Measurements from ENCODE around the gene SGMS1. TPM values are rescaled to one million over a fixed set of nuclear protein-coding genes. Genes with fewer than 3 reads are reported as not detected.
"Not testable (repeated sequence)": the region's sequence is repeated elsewhere in the genome, so short reads cannot be mapped to it uniquely, and the experiment has no call there.

The SGMS1 gene
- total RNA-seq, result 10 to 100 TPM; 13.6 to 49.8 (median 20.0) TPM
- long read RNA-seq, partial matches to known transcripts, result 3 of 5 reads
- long read RNA-seq, other reads (novel, unspliced or antisense), result 1 of 5 reads

- peaks cover 0 to 16% (median 6%) of the 10 kb centered on the region in 4 donors for H3K4me1 ChIP-seq
- WGBS (ENCODE audit: insufficient coverage, low coverage, low lambda C conversion rate, missing lambda C conversion rate), result 1% methylated on average over 11 of the region's 74 CpGs
- H3K36me3 ChIP-seq, result no peaks in the 10 kb centered on the region
- intact Hi-C loops (cut with DNase I), result loop anchor here in 1 of 2 donors (10.0 kb wide), 1 partner anchor 49 kb away; no protein-coding TSS in a partner anchor
- H3K9me3 ChIP-seq, result no peaks in the 10 kb centered on the region
- ATAC-seq, result peak; percentile 57 to 70 (median 64)
- H3K4me3 ChIP-seq, result peak within 1 kb of the TSS; percentile 88 to 97 (median 91)
- H3K27me3 ChIP-seq, result no peaks in the 10 kb centered on the region
- peak within 1 kb of the TSS; percentile 93 to 97 (median 95) for H3K27ac ChIP-seq
- peak; percentile 76 for TF ChIP-seq POLR2A (IDR thresholded peaks at IDR 0.05)
- TF ChIP-seq CTCF (IDR thresholded peaks at IDR 0.05), result no peak
- DNase-seq, result peak; percentile 91 to 92 (median 91)
Observed at GRCh38 chr10:50623663-50624412, at the start of gene SGMS1. Gene SGMS1, minus strand, starts transcription at chr10:50623956. Its CDS starts 279,842 bp downstream, at chr10:50344114.

GRCh38 chr10:50672152-50672551, 48.4 kb upstream of the SGMS1 start:
- intact Hi-C loops (cut with DNase I); H3K36me3 ChIP-seq; H3K27ac ChIP-seq; H3K27me3 ChIP-seq; DNase-seq; H3K9me3 ChIP-seq; H3K4me3 ChIP-seq; H3K4me1 ChIP-seq: not testable (repeated sequence)
- peak in 1 of 4 donors; percentile 25 for ATAC-seq
- 88% methylated on average over 1 of the region's 1 CpG for WGBS (ENCODE audit: insufficient coverage, low coverage, low lambda C conversion rate, missing lambda C conversion rate)

- H3K9me3 ChIP-seq; H3K4me3 ChIP-seq; H3K36me3 ChIP-seq; H3K4me1 ChIP-seq; H3K27ac ChIP-seq; ATAC-seq; H3K27me3 ChIP-seq; DNase-seq; intact Hi-C loops (cut with DNase I): not testable (repeated sequence)
- WGBS (ENCODE audit: insufficient coverage, low coverage, low lambda C conversion rate, missing lambda C conversion rate), result 11% methylated on average over 1 of the region's 2 CpGs
Observed at GRCh38 chr10:50671645-50672044, 47.9 kb upstream of the SGMS1 start.

GRCh38 chr10:50669957-50670356, 46.2 kb upstream of the SGMS1 start:
- H3K4me1 ChIP-seq; H3K4me3 ChIP-seq; H3K27ac ChIP-seq; H3K36me3 ChIP-seq; DNase-seq; intact Hi-C loops (cut with DNase I); ATAC-seq; H3K9me3 ChIP-seq; H3K27me3 ChIP-seq: not testable (repeated sequence)
- WGBS (ENCODE audit: insufficient coverage, low coverage, low lambda C conversion rate, missing lambda C conversion rate), result 80% methylated on average over 1 of the region's 6 CpGs

- H3K4me3 ChIP-seq; H3K9me3 ChIP-seq; DNase-seq; H3K4me1 ChIP-seq; H3K27ac ChIP-seq; H3K36me3 ChIP-seq; ATAC-seq; intact Hi-C loops (cut with DNase I); H3K27me3 ChIP-seq: not testable (repeated sequence)
- WGBS (ENCODE audit: insufficient coverage, low coverage, low lambda C conversion rate, missing lambda C conversion rate), result no CpG with 5 or more reads among the region's 1 CpG
Observed at GRCh38 chr10:50667353-50667752, 43.6 kb upstream of the SGMS1 start.

GRCh38 chr10:50662420-50662819, 38.7 kb upstream of the SGMS1 start:
- WGBS (ENCODE audit: insufficient coverage, low coverage, low lambda C conversion rate, missing lambda C conversion rate), result 80% methylated on average over 5 of the region's 5 CpGs
- H3K27me3 ChIP-seq; H3K4me1 ChIP-seq; H3K9me3 ChIP-seq; ATAC-seq; H3K4me3 ChIP-seq; DNase-seq; H3K36me3 ChIP-seq; H3K27ac ChIP-seq; intact Hi-C loops (cut with DNase I): not testable (repeated sequence)

GRCh38 chr10:50661563-50661962, 37.8 kb upstream of the SGMS1 start:
- 88% methylated on average over 1 of the region's 4 CpGs for WGBS (ENCODE audit: insufficient coverage, low coverage, low lambda C conversion rate, missing lambda C conversion rate)

More at GRCh38 chr10:50661563-50661962, 37.8 kb upstream of the SGMS1 start:
- ATAC-seq; H3K4me3 ChIP-seq; intact Hi-C loops (cut with DNase I); H3K27me3 ChIP-seq; H3K9me3 ChIP-seq; H3K4me1 ChIP-seq; H3K36me3 ChIP-seq; DNase-seq; H3K27ac ChIP-seq: not testable (repeated sequence)
